Neural progenitor cell (in vitro differentiated cells): ENCODE results near the gene DOCK7.

Source experiments
- EZH2 ChIP-seq: fragments of 200-600 bp; sonication (generic); IDR thresholded peaks from 2 replicates; pipeline ENCODE4 v1.6.1; 2017; ENCODE audit warnings: antibody characterized with exemption, mild to moderate bottlenecking, moderate library complexity
- EZH2phosphoT487 ChIP-seq: fragments of 200-600 bp; sonication (generic); IDR thresholded peaks from 2 replicates; pipeline ENCODE4 v1.6.1; 2017; ENCODE audit warnings: antibody characterized with exemption

DNA sequence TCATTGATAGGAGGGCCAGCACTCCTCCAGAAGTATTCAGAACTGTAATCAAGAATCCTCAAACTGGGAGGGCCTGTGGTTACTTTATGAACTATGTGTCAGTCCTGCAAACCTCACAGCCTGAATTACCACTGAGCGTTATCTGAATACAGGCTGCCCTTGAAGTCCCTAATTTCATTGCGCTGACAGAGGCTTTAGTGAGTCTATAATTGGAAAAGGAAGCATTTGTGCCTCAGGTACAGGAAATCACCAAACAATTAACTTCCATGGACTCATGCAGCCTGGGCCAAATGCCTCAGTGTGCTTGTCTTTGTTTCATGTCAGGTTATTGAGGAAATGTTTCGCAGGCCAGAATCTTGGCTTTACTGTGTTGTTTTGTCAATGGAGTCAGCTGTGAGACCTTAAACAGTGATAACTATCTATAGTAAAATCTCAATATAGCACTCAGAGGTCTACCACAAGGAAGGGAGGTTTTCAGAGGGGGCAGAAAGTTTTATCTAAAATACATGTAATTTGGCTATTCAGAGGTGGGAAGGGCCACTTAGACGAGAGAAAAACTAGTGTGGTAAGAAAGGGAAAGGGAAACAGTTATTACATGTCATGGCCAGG lies 32.9 kb upstream of the DOCK7 start:
- TF ChIP-seq EZH2 (no peak), EZH2phosphoT487 (no peak)
